ENCODE measurements around the gene DLGAP4.

The DLGAP4 gene

GRCh38 chr20:36399969-36400545 is 93.9 kb downstream of the DLGAP4 start:
- DNase-seq (ENCODE audit: low read depth in 3 of 3, low spot score in 1 of 3), result no peak

- no peak for DNase-seq (ENCODE audit: low read depth in 3 of 3, low spot score in 1 of 3)
These were observed 95.0 kb downstream of the DLGAP4 start for GRCh38 chr20:36400909-36401735.

GRCh38 chr20:36402708-36403107 is 96.6 kb downstream of the DLGAP4 start:
- DNase-seq (ENCODE audit: low read depth in 3 of 3, low spot score in 1 of 3), result no peak

- no peak for DNase-seq (ENCODE audit: low read depth in 3 of 3, low spot score in 1 of 3)
These were observed 98.4 kb downstream of the DLGAP4 start for GRCh38 chr20:36404435-36404978.

- DNase-seq (ENCODE audit: low read depth in 3 of 3, low spot score in 1 of 3), result no peak
These were observed 99.1 kb downstream of the DLGAP4 start for GRCh38 chr20:36405255-36405654.

- no peak for DNase-seq (ENCODE audit: low read depth in 3 of 3, low spot score in 1 of 3)
These were observed 101.1 kb downstream of the DLGAP4 start for GRCh38 chr20:36407199-36407733.

- DNase-seq (ENCODE audit: low read depth in 3 of 3, low spot score in 1 of 3), result no peak
These were observed 102.1 kb downstream of the DLGAP4 start for GRCh38 chr20:36408219-36408618.

- DNase-seq (ENCODE audit: low read depth in 3 of 3, low spot score in 1 of 3), result no peak
These were observed 105.8 kb downstream of the DLGAP4 start for GRCh38 chr20:36411861-36412454.

GRCh38 chr20:36415475-36416002 is 109.4 kb downstream of the DLGAP4 start:
- no peak for DNase-seq (ENCODE audit: low read depth in 3 of 3, low spot score in 1 of 3)

GRCh38 chr20:36418711-36419110 is 112.6 kb downstream of the DLGAP4 start:
- no peak for DNase-seq (ENCODE audit: low read depth in 3 of 3, low spot score in 1 of 3)

- no peak for DNase-seq (ENCODE audit: low read depth in 3 of 3, low spot score in 1 of 3)
These were observed 115.5 kb downstream of the DLGAP4 start for GRCh38 chr20:36421641-36422040.

GRCh38 chr20:36424314-36424713 is 118.2 kb downstream of the DLGAP4 start:
- DNase-seq (ENCODE audit: low read depth in 3 of 3, low spot score in 1 of 3), result no peak

GRCh38 chr20:36425166-36425565 is 119.0 kb downstream of the DLGAP4 start:
- no peak for DNase-seq (ENCODE audit: low read depth in 3 of 3, low spot score in 1 of 3)

- DNase-seq (ENCODE audit: low read depth in 3 of 3, low spot score in 1 of 3), result no peak
These were observed 125.5 kb downstream of the DLGAP4 start for GRCh38 chr20:36431604-36432003.

- no peak for DNase-seq (ENCODE audit: low read depth in 3 of 3, low spot score in 1 of 3)
These were observed 126.0 kb downstream of the DLGAP4 start for GRCh38 chr20:36432096-36432495.

GRCh38 chr20:36434383-36434782 is 128.2 kb downstream of the DLGAP4 start:
- DNase-seq (ENCODE audit: low read depth in 3 of 3, low spot score in 1 of 3), result no peak

GRCh38 chr20:36435124-36435523 is 129.0 kb downstream of the DLGAP4 start:
- DNase-seq (ENCODE audit: low read depth in 3 of 3, low spot score in 1 of 3), result no peak

- peak; percentile 66 to 79 (median 67) for DNase-seq (ENCODE audit: low read depth in 3 of 3, low spot score in 1 of 3)
These were observed 129.7 kb downstream of the DLGAP4 start for GRCh38 chr20:36435592-36436541.

GRCh38 chr20:36439040-36439730 is 133.0 kb downstream of the DLGAP4 start:
- peak in 2 of 3 donors; percentile 22 to 55 for DNase-seq (ENCODE audit: low read depth in 3 of 3, low spot score in 1 of 3)

- no peak for DNase-seq (ENCODE audit: low read depth in 3 of 3, low spot score in 1 of 3)
These were observed 133.6 kb downstream of the DLGAP4 start for GRCh38 chr20:36439731-36440072.

All from stimulated activated CD4-positive, alpha-beta T cell treated with anti-CD3 and anti-CD28 coated beads, TNF-alpha, amount 100 ng/mL, for 1 hour (primary cell).